ENCODE results near the gene SLC31A1.

SLC31A1 gene

GRCh38 chr9:113307396-113307975 is 86.1 kb downstream of the SLC31A1 start:
- DNase-seq: no peak

- no peak for DNase-seq
Observed at GRCh38 chr9:113309204-113309813, 88.0 kb downstream of the SLC31A1 start.

GRCh38 chr9:113310538-113310937 is 89.2 kb downstream of the SLC31A1 start:
- no peak for DNase-seq

- peak in 2 of 14 donors; percentile 8 to 10 for DNase-seq
Observed at GRCh38 chr9:113311961-113312360, 90.6 kb downstream of the SLC31A1 start.

GRCh38 chr9:113313261-113313660 is 91.9 kb downstream of the SLC31A1 start:
- no peak for DNase-seq

Measured in C1 segment of cervical spinal cord (tissue), 14 donors.